Activated naive CD4-positive, alpha-beta T cell treated with Interleukin-2 at 50 U/mL for 16 hours (primary cell): ENCODE results near the gene NCF4.

ENCODE experiments used
- DNase-seq: peaks from one replicate; pipeline ENCODE4 v3.0.0-alpha.2; 2020

NCF4 gene

GRCh38 chr22:36924151-36924698, 63.4 kb downstream of the NCF4 start:
- DNase-seq: no peak

- DNase-seq: no peak
Observed at GRCh38 chr22:36925388-36926290, 64.8 kb downstream of the NCF4 start.

- no peak for DNase-seq
Observed at GRCh38 chr22:36926309-36926708, 65.5 kb downstream of the NCF4 start.

- DNase-seq: no peak
Observed at GRCh38 chr22:36926721-36927435, 66.1 kb downstream of the NCF4 start.
